Measurements from ENCODE around the gene GFOD1. TPM values are rescaled to one million over a fixed set of nuclear protein-coding genes. Genes with fewer than 3 reads are reported as not detected.

The GFOD1 gene
- total RNA-seq, 1 donor from 2014 or later, result 8.4 TPM

- CTCF ChIA-PET, result interaction anchor here (1.2 kb wide), 1 partner anchor 35 kb away, joined by 3 read pairs; no protein-coding TSS in a partner anchor
- TF ChIP-seq CTCF (IDR thresholded peaks at IDR 0.05), result no peak
- DNase-seq, result no peak
- intact Hi-C loops (cut with micrococcal nuclease), result no loop called here
- no peak overlapping the region for H3K4me3 Mint-ChIP-seq
- no peaks in the 10 kb centered on the region for H3K9me3 Mint-ChIP-seq
- peaks cover 45% of the 10 kb centered on the region for H3K4me1 Mint-ChIP-seq
- POLR2A ChIA-PET, result interaction anchor here (0.7 to 0.8 kb wide), 3 partner anchors 18 to 106 kb away, joined by 3 to 7 read pairs (median 5); no protein-coding TSS in a partner anchor
- no peak for ATAC-seq (ENCODE audit: low read depth)
- no peaks in the 10 kb centered on the region for H3K27me3 Mint-ChIP-seq
- H3K27ac Mint-ChIP-seq, result no peak overlapping the region
- peaks cover 1% of the 10 kb centered on the region for H3K36me3 Mint-ChIP-seq (ENCODE audit: low read depth)
Observed at GRCh38 chr6:13372688-13373487, 114.5 kb downstream of the GFOD1 start.

GRCh38 chr6:13372076-13372475 lies 115.3 kb downstream of the GFOD1 start:
- Mint-ChIP-seq H3K27me3 (no peaks in the 10 kb centered on the region), H3K9me3 (no peaks in the 10 kb centered on the region), H3K4me3 (no peak overlapping the region), H3K27ac (no peak overlapping the region), H3K36me3 (ENCODE audit: low read depth) (peaks cover 1% of the 10 kb centered on the region), H3K4me1 (peaks cover 40% of the 10 kb centered on the region)
- DNase-seq (no peak), ATAC-seq (ENCODE audit: low read depth) (no peak)
- no peak for TF ChIP-seq CTCF (IDR thresholded peaks at IDR 0.05)
- intact Hi-C loops (cut with micrococcal nuclease), result no loop called here
- ChIA-PET POLR2A (no interaction called here), CTCF (interaction anchor here (1.2 kb wide), 1 partner anchor 34 kb away, joined by 3 read pairs; no protein-coding TSS in a partner anchor)

- Mint-ChIP-seq H3K27me3 (no peaks in the 10 kb centered on the region), H3K36me3 (ENCODE audit: low read depth) (peaks cover 1% of the 10 kb centered on the region), H3K27ac (no peak overlapping the region), H3K4me3 (no peak overlapping the region), H3K4me1 (peaks cover 38% of the 10 kb centered on the region), H3K9me3 (no peaks in the 10 kb centered on the region)
- ATAC-seq (ENCODE audit: low read depth) (no peak), DNase-seq (no peak)
- TF ChIP-seq CTCF (IDR thresholded peaks at IDR 0.05), result no peak
- intact Hi-C loops (cut with micrococcal nuclease), result no loop called here
- POLR2A ChIA-PET, result no interaction called here
- CTCF ChIA-PET, result no interaction called here
Observed at GRCh38 chr6:13371421-13372072, 115.9 kb downstream of the GFOD1 start.

- Mint-ChIP-seq H3K9me3 (no peaks in the 10 kb centered on the region), H3K27ac (no peak overlapping the region), H3K4me3 (no peak overlapping the region), H3K36me3 (ENCODE audit: low read depth) (peaks cover 1% of the 10 kb centered on the region), H3K27me3 (no peaks in the 10 kb centered on the region), H3K4me1 (peaks cover 32% of the 10 kb centered on the region)
- intact Hi-C loops (cut with micrococcal nuclease), result no loop called here
- POLR2A ChIA-PET, result no interaction called here
- CTCF ChIA-PET, result no interaction called here
- TF ChIP-seq CTCF (IDR thresholded peaks at IDR 0.05), result no peak
- DNase-seq (no peak), ATAC-seq (ENCODE audit: low read depth) (no peak)
Observed at GRCh38 chr6:13370623-13371022, 116.8 kb downstream of the GFOD1 start.

GRCh38 chr6:13369591-13369990 lies 117.8 kb downstream of the GFOD1 start:
- intact Hi-C loops (cut with micrococcal nuclease), result loop anchor here (1.0 kb wide), 1 partner anchor 8 kb away; no protein-coding TSS in a partner anchor
- no peak for TF ChIP-seq CTCF (IDR thresholded peaks at IDR 0.05)
- H3K27ac Mint-ChIP-seq, result no peak overlapping the region

More at GRCh38 chr6:13369591-13369990, 117.8 kb downstream of the GFOD1 start:
- H3K9me3 Mint-ChIP-seq, result no peaks in the 10 kb centered on the region
- ATAC-seq (ENCODE audit: low read depth) (no peak), DNase-seq (no peak)
- no peaks in the 10 kb centered on the region for H3K27me3 Mint-ChIP-seq
- H3K36me3 Mint-ChIP-seq (ENCODE audit: low read depth), result peaks cover 7% of the 10 kb centered on the region
- no peak overlapping the region for H3K4me3 Mint-ChIP-seq
- ChIA-PET CTCF (no interaction called here), POLR2A (no interaction called here)
- peaks cover 29% of the 10 kb centered on the region for H3K4me1 Mint-ChIP-seq
